Measurements from ENCODE around the gene NRM. TPM values are rescaled to one million over a fixed set of nuclear protein-coding genes. Genes with fewer than 3 reads are reported as not detected.

The NRM gene
- total and polyA plus RNA-seq, 2 of the 13 experiments (the other 11 are each of a cell fraction or from before 2014, with no cell fraction given), result 12.5 to 16.0 TPM

DNA sequence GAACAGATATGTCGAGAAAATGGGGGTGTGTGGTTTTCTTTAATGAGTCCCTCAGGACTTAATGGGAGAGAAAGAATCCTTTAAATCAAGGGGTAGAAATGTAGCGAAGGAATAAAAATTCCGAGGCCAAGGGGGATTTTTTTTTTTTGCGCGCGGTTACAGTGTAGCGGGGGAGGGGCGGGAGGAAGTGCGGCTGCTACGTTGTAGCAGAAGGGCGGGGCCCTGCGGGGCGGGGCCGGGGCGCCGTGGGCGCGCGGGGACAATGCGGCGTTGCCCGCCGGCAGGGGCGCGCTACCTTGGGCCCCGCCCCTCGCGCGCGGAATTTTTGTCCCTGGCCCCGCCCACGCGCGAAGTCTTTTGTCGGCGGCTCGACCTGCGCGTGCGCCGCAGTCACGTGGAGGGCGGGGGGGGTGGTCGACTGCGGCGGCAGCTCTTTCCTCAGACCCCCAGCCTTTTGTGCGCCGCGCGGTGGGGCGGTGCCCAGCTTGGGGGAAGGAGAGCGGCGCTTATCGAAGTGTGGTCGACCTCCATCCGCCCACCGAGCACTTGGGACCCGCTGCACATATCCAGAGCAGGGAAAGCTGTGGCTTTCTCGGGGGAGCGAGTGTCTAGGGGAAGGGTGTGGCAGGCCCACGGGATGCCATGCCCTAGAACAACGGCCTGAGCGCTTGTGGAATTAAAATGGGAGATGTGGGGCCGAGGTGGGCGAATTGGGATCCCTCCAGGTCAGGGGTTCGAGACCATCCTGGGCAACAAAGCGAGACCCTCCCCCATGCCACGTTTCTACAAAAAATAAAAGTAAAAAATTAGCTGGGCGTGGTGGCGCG lies 30.6 kb upstream of the NRM start (continued):
- TF ChIP-seq RARA (CRISPR knock-in tag; IDR thresholded peaks at IDR 0.05), result no peak
- TF ChIP-seq ZNF350 (CRISPR knock-in tag; IDR thresholded peaks at IDR 0.05; ENCODE audit: borderline replicate concordance, low read depth), result peak; percentile 17; the same call in 1 of the 2 replicates
- no peak for TF ChIP-seq ZNF572 (CRISPR knock-in tag; IDR thresholded peaks at IDR 0.05)
- TF ChIP-seq TCF7 (IDR thresholded peaks at IDR 0.05; ENCODE audit: low read depth), result no peak; the same call in 1 of the 2 replicates
- no peak for TF ChIP-seq ZNF383 (CRISPR knock-in tag; IDR thresholded peaks at IDR 0.05; ENCODE audit: borderline replicate concordance)
- 0 out of 2 replicates have a peak, but pooled peaks have one; percentile 27 for TF ChIP-seq ARHGAP35 (CRISPR knock-in tag; IDR thresholded peaks at IDR 0.05; ENCODE audit: borderline replicate concordance)
- TF ChIP-seq, protein P1, sequence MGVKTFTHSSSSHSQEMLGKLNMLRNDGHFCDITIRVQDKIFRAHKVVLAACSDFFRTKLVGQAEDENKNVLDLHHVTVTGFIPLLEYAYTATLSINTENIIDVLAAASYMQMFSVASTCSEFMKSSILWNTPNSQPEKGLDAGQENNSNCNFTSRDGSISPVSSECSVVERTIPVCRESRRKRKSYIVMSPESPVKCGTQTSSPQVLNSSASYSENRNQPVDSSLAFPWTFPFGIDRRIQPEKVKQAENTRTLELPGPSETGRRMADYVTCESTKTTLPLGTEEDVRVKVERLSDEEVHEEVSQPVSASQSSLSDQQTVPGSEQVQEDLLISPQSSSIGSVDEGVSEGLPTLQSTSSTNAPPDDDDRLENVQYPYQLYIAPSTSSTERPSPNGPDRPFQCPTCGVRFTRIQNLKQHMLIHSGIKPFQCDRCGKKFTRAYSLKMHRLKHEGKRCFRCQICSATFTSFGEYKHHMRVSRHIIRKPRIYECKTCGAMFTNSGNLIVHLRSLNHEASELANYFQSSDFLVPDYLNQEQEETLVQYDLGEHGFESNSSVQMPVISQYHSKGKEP (CRISPR knock-in tag; IDR thresholded peaks at IDR 0.05), result no peak
- no peak for TF ChIP-seq ZNF468 (CRISPR knock-in tag; IDR thresholded peaks at IDR 0.05)
- TF ChIP-seq, protein P2, sequence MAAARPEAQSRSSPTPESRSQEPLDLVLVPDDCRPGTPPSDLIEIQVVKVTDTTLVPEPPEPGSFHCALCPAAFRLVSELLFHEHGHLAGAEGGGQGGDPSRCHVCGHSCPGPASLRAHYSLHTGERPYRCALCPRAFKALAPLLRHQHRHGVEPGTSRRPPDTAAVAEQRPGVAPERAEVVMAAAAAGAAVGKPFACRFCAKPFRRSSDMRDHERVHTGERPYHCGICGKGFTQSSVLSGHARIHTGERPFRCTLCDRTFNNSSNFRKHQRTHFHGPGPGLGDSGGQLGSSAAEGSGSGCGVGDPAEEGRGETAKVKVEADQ (CRISPR knock-in tag; IDR thresholded peaks at IDR 0.05; ENCODE audit: borderline replicate concordance), result 0 out of 2 replicates have a peak, but pooled peaks have one; percentile 12
- TF ChIP-seq ZNF563 (CRISPR knock-in tag; IDR thresholded peaks at IDR 0.05), result no peak
- TF ChIP-seq KDM2A (CRISPR knock-in tag; IDR thresholded peaks at IDR 0.05; ENCODE audit: borderline replicate concordance, low read depth), result peak; percentile 88
- TF ChIP-seq NR2F2 (IDR thresholded peaks at IDR 0.05; ENCODE audit: borderline replicate concordance, low read depth), result no peak
- TF ChIP-seq ZNF251 (CRISPR knock-in tag; IDR thresholded peaks at IDR 0.05), result no peak
- TF ChIP-seq ZNF674 (CRISPR knock-in tag; IDR thresholded peaks at IDR 0.05; ENCODE audit: low read depth), result 0 out of 2 replicates have a peak, but pooled peaks have one; percentile 71
- TF ChIP-seq, protein P3, sequence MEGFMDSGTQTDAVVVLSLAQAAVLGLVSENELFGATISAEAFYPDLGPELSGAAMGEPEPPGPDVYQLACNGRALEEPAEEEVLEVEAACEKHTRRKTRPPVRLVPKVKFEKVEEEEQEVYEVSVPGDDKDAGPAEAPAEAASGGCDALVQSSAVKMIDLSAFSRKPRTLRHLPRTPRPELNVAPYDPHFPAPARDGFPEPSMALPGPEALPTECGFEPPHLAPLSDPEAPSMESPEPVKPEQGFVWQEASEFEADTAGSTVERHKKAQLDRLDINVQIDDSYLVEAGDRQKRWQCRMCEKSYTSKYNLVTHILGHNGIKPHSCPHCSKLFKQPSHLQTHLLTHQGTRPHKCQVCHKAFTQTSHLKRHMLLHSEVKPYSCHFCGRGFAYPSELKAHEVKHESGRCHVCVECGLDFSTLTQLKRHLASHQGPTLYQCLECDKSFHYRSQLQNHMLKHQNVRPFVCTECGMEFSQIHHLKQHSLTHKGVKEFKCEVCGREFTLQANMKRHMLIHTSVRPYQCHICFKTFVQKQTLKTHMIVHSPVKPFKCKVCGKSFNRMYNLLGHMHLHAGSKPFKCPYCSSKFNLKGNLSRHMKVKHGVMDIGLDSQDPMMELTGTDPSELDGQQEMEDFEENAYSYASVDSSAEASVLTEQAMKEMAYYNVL (CRISPR knock-in tag; IDR thresholded peaks at IDR 0.05; ENCODE audit: borderline replicate concordance), result 0 out of 2 replicates have a peak, but pooled peaks have one; percentile 55
- peak; percentile 80 for TF ChIP-seq TARDBP (CRISPR knock-in tag; IDR thresholded peaks at IDR 0.05)
- TF ChIP-seq SIN3A (IDR thresholded peaks at IDR 0.05; ENCODE audit: borderline replicate concordance, low read depth, low read length), result peak; percentile 88; the same call in 1 of the 2 replicates
- no peak for TF ChIP-seq ZSCAN30 (CRISPR knock-in tag; IDR thresholded peaks at IDR 0.05)
- 0 out of 2 replicates have a peak, but pooled peaks have one; percentile 50 for TF ChIP-seq ZNF878 (CRISPR knock-in tag; IDR thresholded peaks at IDR 0.05)
- TF ChIP-seq KDM5B (CRISPR knock-in tag; IDR thresholded peaks at IDR 0.05; ENCODE audit: borderline replicate concordance), result peak; percentile 82
- TF ChIP-seq MYNN (CRISPR knock-in tag; IDR thresholded peaks at IDR 0.05; ENCODE audit: low read depth), result peak; percentile 57; the same call in 1 of the 2 replicates
- TF ChIP-seq ZNF12 (CRISPR knock-in tag; IDR thresholded peaks at IDR 0.05), result no peak
- TF ChIP-seq ZIK1 (CRISPR knock-in tag; IDR thresholded peaks at IDR 0.05; ENCODE audit: borderline replicate concordance, low read depth), result peak; percentile 77; the same call in 1 of the 2 replicates
- no peak; the same call in 1 of the 2 replicates for TF ChIP-seq ZNF234 (CRISPR knock-in tag; conservative IDR thresholded peaks at IDR 0.05)

All from HepG2 (cell line).